Ovary (tissue), 1 donor: ENCODE measurements around the gene ACSS1.

Source experiments
- EP300 ChIP-seq: sonication (generic); formaldehyde crosslinking; IDR thresholded peaks from one replicate; pipeline ENCODE4 v1.6.1; 2017; ENCODE audit warnings: antibody characterized with exemption
- POLR2A ChIP-seq: fragments of 450-650 bp; IDR thresholded peaks from one replicate; pipeline ENCODE4 v1.6.1; 2017; ENCODE audit warnings: antibody characterized with exemption, mild to moderate bottlenecking, moderate library complexity

GRCh38 chr20:25013478-25014380 is 44.2 kb downstream of the ACSS1 start:
- TF ChIP-seq EP300 (no peak), POLR2A (no peak)
